A549 (cell line): ENCODE results near the gene RHD. TPM values are rescaled to one million over a fixed set of nuclear protein-coding genes. Genes with fewer than 3 reads are reported as not detected.

ENCODE experiments used
- ATAC-seq, 2 experiments: fragments of 200-7000 bp in 1 of 2; fragments of >200 bp in 1 of 2; cut with Nextera tagmentation in 1 of 2; cut with Tn5 transposase in 1 of 2; 3 replicates each; pipeline versions ENCODE4 v1.8.0 to v1.9.1; 2018 to 2020; ENCODE audit warnings: mild to moderate bottlenecking in 1 of 2, moderate library complexity in 1 of 2
- CTCF ChIA-PET: fragments of 300-600 bp; sonication (Branson Sonifier 250); formaldehyde crosslinking; extraction: SDS; loops from one replicate; lab custom pipeline; 2021; ENCODE audit warnings: antibody characterized with exemption, inconsistent platforms; lab: Yijun Ruan, JAX
- POLR2A ChIA-PET: fragments of 350-600 bp; formaldehyde crosslinking; extraction: SDS; loops from one replicate; lab custom pipeline; 2021; ENCODE audit warnings: antibody characterized with exemption, inconsistent platforms; lab: Yijun Ruan, JAX
- DNase-seq, 2 experiments: peaks; one replicate each; pipeline versions ENCODE4 v3.0.0 to v3.0.0-alpha.2; 2011 to 2016; ENCODE audit warnings: low read depth in 1 of 2, low spot score in 1 of 2
- FAIRE-seq: peaks from 2 replicates; lab custom pipeline; 2011; peaks lifted over from hg19 to GRCh38; lab: Jason Lieb, UNC
- H3K27ac ChIP-seq, 2 experiments: fragments of >200 bp; sonication (Bioruptor Twin); formaldehyde crosslinking; 3 replicates each; pipeline ENCODE4 v1.5.1; 2016 to 2017
- H3K4me1 ChIP-seq: fragments of >200 bp; sonication (Bioruptor Twin); formaldehyde crosslinking; 3 replicates; pipeline ENCODE4 v1.6.1; 2016
- H3K4me2 ChIP-seq: fragments of >200 bp; sonication (Bioruptor Twin); formaldehyde crosslinking; 3 replicates; pipeline ENCODE4 v1.6.1; 2016
- H3K4me3 ChIP-seq: fragments of >200 bp; sonication (Bioruptor Twin); formaldehyde crosslinking; 3 replicates; pipeline ENCODE4 v1.5.1; 2016
- H3K9me3 ChIP-seq: fragments of >200 bp; sonication (Bioruptor Twin); formaldehyde crosslinking; 3 replicates; pipeline ENCODE4 v1.6.1; 2016
- CBX8 ChIP-seq: fragments of 200-600 bp; sonication (generic); IDR thresholded peaks from 2 replicates; pipeline ENCODE4 v1.6.1; 2016
- EHF ChIP-seq: fragments of 250-450 bp; sonication (Bioruptor Pico); IDR thresholded peaks from 2 replicates; pipeline ENCODE4 v1.5.0; 2020; ENCODE audit warnings: mild to moderate bottlenecking
- EHMT2 ChIP-seq: fragments of 200-600 bp; sonication (generic); IDR thresholded peaks from 2 replicates; pipeline ENCODE4 v1.6.1; 2016; ENCODE audit warnings: antibody characterized with exemption, low read depth, mild to moderate bottlenecking, moderate library complexity
- EP300 ChIP-seq, 2 experiments: fragments of >200 bp; sonication (Bioruptor Twin); formaldehyde crosslinking; IDR thresholded peaks; 2 replicates in 1 of 2; 3 replicates in 1 of 2; pipeline ENCODE4 v1.6.1; 2016 to 2017
- ESRRA ChIP-seq: fragments of 150-350 bp; IDR thresholded peaks from 2 replicates; pipeline ENCODE4 v1.6.1; 2014; ENCODE audit warnings: mild to moderate bottlenecking, low read length, borderline replicate concordance
- FOXS1 ChIP-seq: fragments of 250-450 bp; sonication (Bioruptor Pico); IDR thresholded peaks from 2 replicates; pipeline ENCODE4 v1.5.0; 2020; ENCODE audit warnings: mild to moderate bottlenecking, moderate library complexity
- HOXA7 ChIP-seq: fragments of 250-450 bp; sonication (Bioruptor Pico); IDR thresholded peaks from 2 replicates; pipeline ENCODE4 v1.5.0; 2020; ENCODE audit warnings: mild to moderate bottlenecking, moderate library complexity
- KDM1A ChIP-seq: fragments of 200-600 bp; sonication (generic); IDR thresholded peaks from 2 replicates; pipeline ENCODE4 v1.6.1; 2016; ENCODE audit warnings: low read depth, mild to moderate bottlenecking
- NFE2L2 ChIP-seq: fragments of 150-350 bp; conservative IDR thresholded peaks from 2 replicates; pipeline ENCODE4 v1.6.1; 2014; ENCODE audit warnings: low read length
- POLR2AphosphoS2 ChIP-seq: conservative IDR thresholded peaks from 2 replicates; pipeline ENCODE4 v1.6.1; 2012; ENCODE audit warnings: low read length, improper control_type of control experiment, inconsistent platforms
- RARB ChIP-seq: fragments of 250-450 bp; sonication (Bioruptor Pico); IDR thresholded peaks from 2 replicates; pipeline ENCODE4 v1.8.0; 2021; ENCODE audit warnings: mild to moderate bottlenecking, moderate library complexity
- RFX5 ChIP-seq: fragments of 450-650 bp; IDR thresholded peaks from 2 replicates; pipeline ENCODE4 v1.7.1; 2014; ENCODE audit warnings: antibody characterized with exemption, mild to moderate bottlenecking, moderate library complexity
- SREBF2 ChIP-seq: fragments of 450-650 bp; IDR thresholded peaks from 2 replicates; pipeline ENCODE4 v1.6.1; 2014; ENCODE audit warnings: mild to moderate bottlenecking, moderate library complexity
- ZNF302 ChIP-seq: fragments of 250-450 bp; sonication (Bioruptor Pico); IDR thresholded peaks from 2 replicates; pipeline ENCODE4 v1.9.0; 2021; ENCODE audit warnings: inconsistent platforms, mild to moderate bottlenecking, moderate library complexity
- WGBS: methylation state at CpG from one replicate; pipeline ENCODE4 v1.1.6; 2017; ENCODE audit errors: missing lambda C conversion rate; 5-methylcytosine and 5-hydroxymethylcytosine counted together
- polyA plus RNA-seq, 4 experiments: library from polyadenylated mRNA; depleted of rRNA in 3 of 4; stranded (reverse); fragments of >200 nt; fragmentation: RNase III in 1 of 4; extraction: RNeasy Plus Mini Kit Qiagen cat#74134 plus additional on column Dnase treatment in 1 of 4; gene quantifications; 2 replicates in 3 of 4; 3 replicates in 1 of 4; pipeline ENCODE4 v1.2.3, GENCODE V29; 2011 to 2017
- TF ChIP-seq, protein P1 (sequence below): fragments of 150-350 bp; IDR thresholded peaks from 2 replicates; pipeline ENCODE4 v1.6.1; 2014; ENCODE audit warnings: low read depth, mild to moderate bottlenecking, low read length
- TF ChIP-seq, protein P2 (sequence below): fragments of 200-600 bp; sonication (generic); IDR thresholded peaks from 2 replicates; pipeline ENCODE4 v1.6.1; 2016; ENCODE audit warnings: antibody characterized with exemption, mild to moderate bottlenecking, moderate library complexity
- TF ChIP-seq, protein P3 (sequence below): fragments of 250-450 bp; sonication (Bioruptor Pico); IDR thresholded peaks from 2 replicates; pipeline ENCODE4 v1.5.0; 2020; ENCODE audit warnings: low read depth, mild to moderate bottlenecking, moderate library complexity
- TF ChIP-seq, protein P4 (sequence below): fragments of 450-650 bp; IDR thresholded peaks from 2 replicates; pipeline ENCODE4 v1.6.1; 2014; ENCODE audit warnings: antibody characterized with exemption

Gene RHD
- polyA plus RNA-seq, 2 of the 4 experiments (the other 2 are of a cell fraction): not detected

DNA sequence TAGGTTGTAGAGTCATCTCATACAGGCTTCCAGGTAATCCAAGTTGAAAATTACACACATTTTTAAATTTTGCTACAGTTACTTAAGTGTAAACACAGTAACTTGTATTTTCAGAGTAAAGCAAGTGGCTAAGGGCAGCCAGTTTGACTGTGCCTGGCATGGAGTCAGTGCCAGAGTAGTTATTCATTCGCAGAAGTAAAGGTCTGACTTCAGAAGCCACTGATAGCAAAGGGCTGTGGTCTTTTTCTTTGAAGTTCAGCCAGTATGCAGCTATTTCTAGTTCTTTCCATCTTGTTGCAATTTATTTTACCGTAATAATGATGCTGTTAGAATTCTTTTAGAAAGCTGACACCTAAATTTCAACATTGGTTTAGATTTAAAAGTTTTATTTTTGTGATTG is 75.2 kb downstream of the RHD start:
- Histone ChIP-seq H3K4me2 (no peak overlapping the region), H3K9me3 (no peaks in the 10 kb centered on the region), H3K4me3 (no peak overlapping the region), H3K4me1 (peaks cover 6% of the 10 kb centered on the region; the same call in 2 of the 3 replicates), H3K27ac (no peak overlapping the region)
- CTCF ChIA-PET: no interaction called here
- ATAC-seq (no peak), FAIRE-seq (no peak), DNase-seq (no peak)
- 89% methylated on average over 2 of the region's 2 CpGs for WGBS
- POLR2A ChIA-PET: no interaction called here
- TF ChIP-seq, protein P1, sequence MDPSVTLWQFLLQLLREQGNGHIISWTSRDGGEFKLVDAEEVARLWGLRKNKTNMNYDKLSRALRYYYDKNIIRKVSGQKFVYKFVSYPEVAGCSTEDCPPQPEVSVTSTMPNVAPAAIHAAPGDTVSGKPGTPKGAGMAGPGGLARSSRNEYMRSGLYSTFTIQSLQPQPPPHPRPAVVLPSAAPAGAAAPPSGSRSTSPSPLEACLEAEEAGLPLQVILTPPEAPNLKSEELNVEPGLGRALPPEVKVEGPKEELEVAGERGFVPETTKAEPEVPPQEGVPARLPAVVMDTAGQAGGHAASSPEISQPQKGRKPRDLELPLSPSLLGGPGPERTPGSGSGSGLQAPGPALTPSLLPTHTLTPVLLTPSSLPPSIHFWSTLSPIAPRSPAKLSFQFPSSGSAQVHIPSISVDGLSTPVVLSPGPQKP: no peak
- TF ChIP-seq EP300 (IDR thresholded peaks at IDR 0.05) (no peak), EHF (no peak), POLR2AphosphoS2 (no peak)
- TF ChIP-seq, protein P2, sequence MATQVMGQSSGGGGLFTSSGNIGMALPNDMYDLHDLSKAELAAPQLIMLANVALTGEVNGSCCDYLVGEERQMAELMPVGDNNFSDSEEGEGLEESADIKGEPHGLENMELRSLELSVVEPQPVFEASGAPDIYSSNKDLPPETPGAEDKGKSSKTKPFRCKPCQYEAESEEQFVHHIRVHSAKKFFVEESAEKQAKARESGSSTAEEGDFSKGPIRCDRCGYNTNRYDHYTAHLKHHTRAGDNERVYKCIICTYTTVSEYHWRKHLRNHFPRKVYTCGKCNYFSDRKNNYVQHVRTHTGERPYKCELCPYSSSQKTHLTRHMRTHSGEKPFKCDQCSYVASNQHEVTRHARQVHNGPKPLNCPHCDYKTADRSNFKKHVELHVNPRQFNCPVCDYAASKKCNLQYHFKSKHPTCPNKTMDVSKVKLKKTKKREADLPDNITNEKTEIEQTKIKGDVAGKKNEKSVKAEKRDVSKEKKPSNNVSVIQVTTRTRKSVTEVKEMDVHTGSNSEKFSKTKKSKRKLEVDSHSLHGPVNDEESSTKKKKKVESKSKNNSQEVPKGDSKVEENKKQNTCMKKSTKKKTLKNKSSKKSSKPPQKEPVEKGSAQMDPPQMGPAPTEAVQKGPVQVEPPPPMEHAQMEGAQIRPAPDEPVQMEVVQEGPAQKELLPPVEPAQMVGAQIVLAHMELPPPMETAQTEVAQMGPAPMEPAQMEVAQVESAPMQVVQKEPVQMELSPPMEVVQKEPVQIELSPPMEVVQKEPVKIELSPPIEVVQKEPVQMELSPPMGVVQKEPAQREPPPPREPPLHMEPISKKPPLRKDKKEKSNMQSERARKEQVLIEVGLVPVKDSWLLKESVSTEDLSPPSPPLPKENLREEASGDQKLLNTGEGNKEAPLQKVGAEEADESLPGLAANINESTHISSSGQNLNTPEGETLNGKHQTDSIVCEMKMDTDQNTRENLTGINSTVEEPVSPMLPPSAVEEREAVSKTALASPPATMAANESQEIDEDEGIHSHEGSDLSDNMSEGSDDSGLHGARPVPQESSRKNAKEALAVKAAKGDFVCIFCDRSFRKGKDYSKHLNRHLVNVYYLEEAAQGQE: no peak
- TF ChIP-seq, protein P3, sequence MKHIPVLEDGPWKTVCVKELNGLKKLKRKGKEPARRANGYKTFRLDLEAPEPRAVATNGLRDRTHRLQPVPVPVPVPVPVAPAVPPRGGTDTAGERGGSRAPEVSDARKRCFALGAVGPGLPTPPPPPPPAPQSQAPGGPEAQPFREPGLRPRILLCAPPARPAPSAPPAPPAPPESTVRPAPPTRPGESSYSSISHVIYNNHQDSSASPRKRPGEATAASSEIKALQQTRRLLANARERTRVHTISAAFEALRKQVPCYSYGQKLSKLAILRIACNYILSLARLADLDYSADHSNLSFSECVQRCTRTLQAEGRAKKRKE (CRISPR knock-in tag): no peak

DNA sequence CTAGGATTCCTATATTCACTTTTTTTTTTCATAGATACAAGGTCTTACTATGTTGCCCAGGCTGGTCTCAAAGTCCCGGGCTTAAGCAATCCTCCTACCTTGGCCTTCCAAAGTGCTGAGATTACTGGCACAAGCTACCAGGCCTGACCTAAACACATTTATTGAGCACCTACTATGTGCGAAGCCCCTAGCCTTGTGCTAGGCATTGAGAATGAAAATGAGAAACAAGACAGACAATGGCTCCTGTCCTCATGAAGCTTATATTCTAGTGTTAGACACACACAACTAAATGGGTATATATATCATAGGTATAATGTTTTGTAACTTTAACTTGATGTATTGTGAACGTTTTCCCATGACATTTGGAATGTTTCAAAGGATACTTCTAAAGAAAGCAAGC is 77.3 kb downstream of the RHD start:
- TF ChIP-seq ESRRA (no peak), RFX5 (no peak)
- TF ChIP-seq, protein P4, sequence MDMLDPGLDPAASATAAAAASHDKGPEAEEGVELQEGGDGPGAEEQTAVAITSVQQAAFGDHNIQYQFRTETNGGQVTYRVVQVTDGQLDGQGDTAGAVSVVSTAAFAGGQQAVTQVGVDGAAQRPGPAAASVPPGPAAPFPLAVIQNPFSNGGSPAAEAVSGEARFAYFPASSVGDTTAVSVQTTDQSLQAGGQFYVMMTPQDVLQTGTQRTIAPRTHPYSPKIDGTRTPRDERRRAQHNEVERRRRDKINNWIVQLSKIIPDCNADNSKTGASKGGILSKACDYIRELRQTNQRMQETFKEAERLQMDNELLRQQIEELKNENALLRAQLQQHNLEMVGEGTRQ: no peak
- WGBS: 92% methylated on average over 3 of the region's 3 CpGs
- Histone ChIP-seq H3K4me3 (no peak overlapping the region), H3K4me2 (no peak overlapping the region), H3K27ac (no peak overlapping the region), H3K9me3 (no peaks in the 10 kb centered on the region), H3K4me1 (peaks cover 7% of the 10 kb centered on the region; the same call in 2 of the 3 replicates)
- ATAC-seq (no peak), DNase-seq (no peak), FAIRE-seq (no peak)
- ChIA-PET CTCF (no interaction called here), POLR2A (no interaction called here)

DNA sequence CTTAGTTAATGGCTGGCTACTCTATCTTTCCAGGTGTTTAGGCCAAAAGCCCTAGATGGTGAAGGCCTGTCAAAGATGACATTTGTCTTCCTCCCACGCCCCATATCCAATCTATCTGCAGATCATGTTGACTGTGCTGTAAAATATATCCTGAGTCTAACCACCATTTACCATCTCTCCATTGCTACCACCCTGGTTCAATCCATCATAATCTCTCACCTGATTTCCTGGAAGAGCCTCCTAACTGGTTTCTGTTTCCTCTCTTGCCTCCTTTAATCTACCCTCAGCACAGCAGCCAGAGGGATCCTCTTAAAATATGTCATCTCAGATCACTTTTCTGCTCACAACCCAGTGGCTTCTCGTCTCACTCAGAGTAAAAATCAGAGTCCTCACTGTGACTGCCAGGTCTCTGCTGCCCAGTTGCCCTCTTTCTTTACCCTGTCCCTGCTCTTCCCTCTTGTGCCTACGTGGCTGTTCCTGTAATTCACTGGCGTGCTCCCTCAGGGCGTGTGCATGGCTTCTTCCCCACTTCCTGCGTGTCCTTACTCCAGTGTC is 83.6 kb downstream of the RHD start:
- no peak overlapping the region for H3K4me2 ChIP-seq
- ChIA-PET POLR2A (no interaction called here), CTCF (no interaction called here)
- FAIRE-seq (no peak), DNase-seq (no peak), ATAC-seq (no peak)
- H3K4me1 ChIP-seq: peaks cover 11% of the 10 kb centered on the region; the same call in 2 of the 3 replicates
- TF ChIP-seq RARB (no peak), RFX5 (no peak), SREBF2 (no peak), EHMT2 (no peak), CBX8 (no peak), ZNF302 (CRISPR knock-in tag) (no peak), KDM1A (no peak), NFE2L2 (no peak), FOXS1 (CRISPR knock-in tag) (no peak), EHF (no peak), HOXA7 (no peak)
- TF ChIP-seq, protein P2: no peak
- WGBS: 86% methylated on average over 6 of the region's 6 CpGs
- no peaks in the 10 kb centered on the region for H3K9me3 ChIP-seq
- H3K27ac ChIP-seq: no peak overlapping the region
- H3K4me3 ChIP-seq: no peak overlapping the region
